ENCODE results near the gene JAKMIP2.

Gene JAKMIP2

DNA sequence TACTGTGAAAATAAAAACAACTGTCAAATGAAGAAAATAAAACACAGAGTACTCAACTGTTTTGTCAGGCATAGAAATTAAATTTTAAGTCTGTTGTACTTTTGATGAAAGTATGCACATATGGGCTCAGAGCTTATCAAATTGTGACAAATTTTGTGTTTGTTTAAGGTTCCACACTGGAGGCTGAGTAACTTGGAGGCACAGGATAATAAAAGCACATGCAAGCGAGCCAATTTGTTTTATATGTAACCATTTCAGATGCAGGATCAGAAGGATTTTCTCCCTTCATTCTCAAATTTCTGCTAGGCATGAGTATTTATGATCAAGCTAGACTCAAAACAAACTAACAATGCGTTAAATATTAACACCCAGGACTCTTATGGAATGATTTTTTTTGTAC lies 87.8 kb downstream of the JAKMIP2 start:
- no peak overlapping the region for H3K4me3 ChIP-seq (ENCODE audit: low read depth, low read length)
- H3K36me3 ChIP-seq (ENCODE audit: control insufficient read depth, insufficient read depth, low read length) = no peaks in the 10 kb centered on the region
- no peak overlapping the region for H3K9ac ChIP-seq (ENCODE audit: low read depth, low read length)
- no peaks in the 10 kb centered on the region; the same call in none of the 2 replicates for H3K4me1 ChIP-seq (ENCODE audit: control insufficient read depth, insufficient read depth, low read length)
- H3K27ac ChIP-seq (ENCODE audit: low read depth, low read length) = no peak overlapping the region
- H3K27me3 ChIP-seq (ENCODE audit: control insufficient read depth, insufficient read depth, low read length) = no peaks in the 10 kb centered on the region
- H3K9me3 ChIP-seq (ENCODE audit: control insufficient read depth, insufficient read depth, low read length) = peaks cover 18% of the 10 kb centered on the region

DNA sequence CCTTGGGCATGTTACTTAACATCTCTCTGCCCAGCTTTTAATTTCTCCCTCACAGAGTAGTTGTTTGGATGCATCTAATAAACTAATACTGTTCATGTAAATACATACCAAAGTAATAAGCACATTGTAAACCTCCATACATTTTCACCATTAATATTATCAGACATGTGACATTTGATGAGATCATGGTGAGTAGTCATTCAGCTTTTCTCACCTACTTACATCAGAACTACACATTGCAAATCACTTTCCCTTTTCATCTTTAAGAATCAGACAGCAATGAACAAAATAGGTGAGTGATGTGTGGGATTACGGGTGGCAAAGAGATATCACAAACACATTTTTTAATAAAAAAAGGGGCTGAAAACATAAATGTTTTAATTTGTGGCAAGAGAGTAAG lies 89.3 kb downstream of the JAKMIP2 start:
- Histone ChIP-seq H3K4me1 (ENCODE audit: control insufficient read depth, insufficient read depth, low read length) (no peaks in the 10 kb centered on the region; the same call in none of the 2 replicates), H3K27ac (ENCODE audit: low read depth, low read length) (no peak overlapping the region), H3K9ac (ENCODE audit: low read depth, low read length) (no peak overlapping the region)

GRCh38 chr5:147691130-147691529 lies 91.4 kb downstream of the JAKMIP2 start:
- H3K9me3 ChIP-seq (ENCODE audit: control insufficient read depth, insufficient read depth, low read length) = no peaks in the 10 kb centered on the region
- no peak overlapping the region for H3K27ac ChIP-seq (ENCODE audit: low read depth, low read length)
- H3K4me1 ChIP-seq (ENCODE audit: control insufficient read depth, insufficient read depth, low read length) = no peaks in the 10 kb centered on the region; the same call in none of the 2 replicates
- no peak overlapping the region for H3K4me3 ChIP-seq (ENCODE audit: low read depth, low read length)
- H3K9ac ChIP-seq (ENCODE audit: low read depth, low read length) = no peak overlapping the region
- no peaks in the 10 kb centered on the region for H3K27me3 ChIP-seq (ENCODE audit: control insufficient read depth, insufficient read depth, low read length)
- no peaks in the 10 kb centered on the region for H3K36me3 ChIP-seq (ENCODE audit: control insufficient read depth, insufficient read depth, low read length)

More for the DNA sequence above, 89.3 kb downstream of the JAKMIP2 start:
- Histone ChIP-seq H3K36me3 (ENCODE audit: control insufficient read depth, insufficient read depth, low read length) (no peaks in the 10 kb centered on the region), H3K4me3 (ENCODE audit: low read depth, low read length) (no peak overlapping the region), H3K27me3 (ENCODE audit: control insufficient read depth, insufficient read depth, low read length) (no peaks in the 10 kb centered on the region), H3K9me3 (ENCODE audit: control insufficient read depth, insufficient read depth, low read length) (peaks cover 13% of the 10 kb centered on the region)

DNA sequence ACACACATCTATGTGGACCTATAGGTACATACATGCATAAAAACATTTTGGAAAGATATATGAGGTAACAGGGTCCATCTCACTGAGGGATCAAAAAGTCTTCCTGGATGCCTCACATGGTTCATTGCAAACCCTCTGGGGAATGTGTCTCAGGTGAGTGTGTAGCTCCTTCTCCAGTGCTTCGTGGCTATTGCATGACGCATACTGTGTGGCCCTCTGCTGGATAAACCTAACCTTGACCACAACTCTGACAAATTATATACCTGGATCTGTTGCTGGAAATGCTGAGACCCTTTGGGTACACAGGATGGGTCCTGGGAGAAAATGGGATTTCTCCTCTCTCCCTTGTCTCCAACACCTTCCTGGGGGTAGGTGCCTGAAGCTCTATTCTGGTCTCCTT lies 91.9 kb downstream of the JAKMIP2 start:
- Histone ChIP-seq H3K27ac (ENCODE audit: low read depth, low read length) (no peak overlapping the region), H3K9ac (ENCODE audit: low read depth, low read length) (no peak overlapping the region), H3K9me3 (ENCODE audit: control insufficient read depth, insufficient read depth, low read length) (no peaks in the 10 kb centered on the region), H3K4me1 (ENCODE audit: control insufficient read depth, insufficient read depth, low read length) (no peaks in the 10 kb centered on the region; the same call in none of the 2 replicates), H3K36me3 (ENCODE audit: control insufficient read depth, insufficient read depth, low read length) (no peaks in the 10 kb centered on the region), H3K27me3 (ENCODE audit: control insufficient read depth, insufficient read depth, low read length) (no peaks in the 10 kb centered on the region), H3K4me3 (ENCODE audit: low read depth, low read length) (no peak overlapping the region)

- H3K4me1 ChIP-seq (ENCODE audit: control insufficient read depth, insufficient read depth, low read length) = no peaks in the 10 kb centered on the region; the same call in none of the 2 replicates
- H3K9me3 ChIP-seq (ENCODE audit: control insufficient read depth, insufficient read depth, low read length) = no peaks in the 10 kb centered on the region
- no peak overlapping the region for H3K9ac ChIP-seq (ENCODE audit: low read depth, low read length)
- H3K27me3 ChIP-seq (ENCODE audit: control insufficient read depth, insufficient read depth, low read length) = no peaks in the 10 kb centered on the region
- no peak overlapping the region for H3K27ac ChIP-seq (ENCODE audit: low read depth, low read length)
- H3K4me3 ChIP-seq (ENCODE audit: low read depth, low read length) = no peak overlapping the region
- H3K36me3 ChIP-seq (ENCODE audit: control insufficient read depth, insufficient read depth, low read length) = no peaks in the 10 kb centered on the region
Observed at GRCh38 chr5:147689426-147689825, 93.1 kb downstream of the JAKMIP2 start.

DNA sequence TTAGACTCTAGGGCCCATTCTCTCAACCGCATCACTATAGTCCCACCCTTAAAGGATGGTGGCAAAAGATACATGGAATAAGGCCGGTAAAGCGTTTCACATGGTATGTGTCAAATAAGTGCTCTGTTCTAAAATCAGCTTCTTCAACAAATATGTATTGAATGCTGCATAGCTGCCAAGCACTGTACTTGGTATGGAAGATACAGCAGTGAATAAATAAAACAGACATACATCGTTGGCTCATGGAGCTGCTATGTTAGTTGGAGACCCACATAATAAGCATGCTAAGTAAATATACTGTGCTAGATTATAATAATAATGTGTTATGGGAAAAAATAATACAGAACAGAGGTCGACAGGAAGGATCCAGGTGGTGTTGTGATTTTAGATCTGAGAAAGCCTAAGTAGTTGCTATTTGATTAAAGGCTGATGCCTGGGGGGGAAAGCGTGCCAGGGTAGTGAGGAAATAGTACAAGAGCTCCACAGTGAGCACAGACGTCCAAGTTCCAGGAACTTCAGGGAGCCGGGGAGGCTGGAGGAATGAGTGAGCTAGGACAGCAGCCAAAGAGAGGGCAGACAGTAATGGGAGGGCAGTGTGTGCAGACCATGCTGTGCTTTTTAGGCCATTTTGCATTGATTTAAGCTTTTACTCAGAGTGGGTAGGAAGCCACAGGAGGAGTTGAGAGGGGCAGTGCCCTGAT lies 93.7 kb downstream of the JAKMIP2 start:
- Histone ChIP-seq H3K9me3 (ENCODE audit: control insufficient read depth, insufficient read depth, low read length) (no peaks in the 10 kb centered on the region), H3K4me1 (ENCODE audit: control insufficient read depth, insufficient read depth, low read length) (no peaks in the 10 kb centered on the region; the same call in none of the 2 replicates), H3K27ac (ENCODE audit: low read depth, low read length) (no peak overlapping the region), H3K36me3 (ENCODE audit: control insufficient read depth, insufficient read depth, low read length) (no peaks in the 10 kb centered on the region), H3K9ac (ENCODE audit: low read depth, low read length) (no peak overlapping the region), H3K4me3 (ENCODE audit: low read depth, low read length) (no peak overlapping the region), H3K27me3 (ENCODE audit: control insufficient read depth, insufficient read depth, low read length) (no peaks in the 10 kb centered on the region)

GRCh38 chr5:147687118-147687517 lies 95.4 kb downstream of the JAKMIP2 start:
- no peaks in the 10 kb centered on the region for H3K9me3 ChIP-seq (ENCODE audit: control insufficient read depth, insufficient read depth, low read length)
- no peaks in the 10 kb centered on the region for H3K27me3 ChIP-seq (ENCODE audit: control insufficient read depth, insufficient read depth, low read length)
- no peak overlapping the region for H3K4me3 ChIP-seq (ENCODE audit: low read depth, low read length)
- H3K36me3 ChIP-seq (ENCODE audit: control insufficient read depth, insufficient read depth, low read length) = no peaks in the 10 kb centered on the region
- H3K4me1 ChIP-seq (ENCODE audit: control insufficient read depth, insufficient read depth, low read length) = no peaks in the 10 kb centered on the region; the same call in none of the 2 replicates
- no peak overlapping the region for H3K9ac ChIP-seq (ENCODE audit: low read depth, low read length)
- H3K27ac ChIP-seq (ENCODE audit: low read depth, low read length) = no peak overlapping the region

- Histone ChIP-seq H3K9me3 (ENCODE audit: control insufficient read depth, insufficient read depth, low read length) (no peaks in the 10 kb centered on the region), H3K9ac (ENCODE audit: low read depth, low read length) (no peak overlapping the region), H3K4me1 (ENCODE audit: control insufficient read depth, insufficient read depth, low read length) (no peaks in the 10 kb centered on the region; the same call in none of the 2 replicates), H3K27ac (ENCODE audit: low read depth, low read length) (no peak overlapping the region), H3K4me3 (ENCODE audit: low read depth, low read length) (no peak overlapping the region), H3K27me3 (ENCODE audit: control insufficient read depth, insufficient read depth, low read length) (no peaks in the 10 kb centered on the region), H3K36me3 (ENCODE audit: control insufficient read depth, insufficient read depth, low read length) (no peaks in the 10 kb centered on the region)
Observed at GRCh38 chr5:147686421-147686820, 96.1 kb downstream of the JAKMIP2 start.

DNA sequence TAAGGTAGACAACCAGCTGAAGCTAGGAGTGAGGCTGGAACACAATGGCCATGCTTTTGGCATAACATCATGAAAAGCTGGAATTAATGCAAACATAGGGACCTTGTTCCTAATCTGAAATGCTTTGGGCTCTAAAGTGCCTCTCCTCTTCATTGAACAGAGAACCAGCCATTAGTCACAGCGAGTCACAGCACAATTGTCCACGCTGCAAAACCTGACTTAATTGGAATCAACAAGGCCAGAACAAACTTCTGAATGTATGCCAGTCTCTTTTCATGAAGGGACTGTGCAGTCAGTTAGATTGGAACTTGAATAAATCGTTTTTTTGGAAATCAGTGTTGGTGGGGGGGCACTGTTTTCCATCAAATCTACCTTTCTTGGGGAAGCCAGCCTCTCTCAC lies 96.5 kb downstream of the JAKMIP2 start:
- Histone ChIP-seq H3K4me3 (ENCODE audit: low read depth, low read length) (no peak overlapping the region), H3K27ac (ENCODE audit: low read depth, low read length) (no peak overlapping the region), H3K36me3 (ENCODE audit: control insufficient read depth, insufficient read depth, low read length) (no peaks in the 10 kb centered on the region), H3K9ac (ENCODE audit: low read depth, low read length) (no peak overlapping the region), H3K9me3 (ENCODE audit: control insufficient read depth, insufficient read depth, low read length) (no peaks in the 10 kb centered on the region), H3K27me3 (ENCODE audit: control insufficient read depth, insufficient read depth, low read length) (no peaks in the 10 kb centered on the region), H3K4me1 (ENCODE audit: control insufficient read depth, insufficient read depth, low read length) (no peaks in the 10 kb centered on the region; the same call in 1 of the 2 replicates)

DNA sequence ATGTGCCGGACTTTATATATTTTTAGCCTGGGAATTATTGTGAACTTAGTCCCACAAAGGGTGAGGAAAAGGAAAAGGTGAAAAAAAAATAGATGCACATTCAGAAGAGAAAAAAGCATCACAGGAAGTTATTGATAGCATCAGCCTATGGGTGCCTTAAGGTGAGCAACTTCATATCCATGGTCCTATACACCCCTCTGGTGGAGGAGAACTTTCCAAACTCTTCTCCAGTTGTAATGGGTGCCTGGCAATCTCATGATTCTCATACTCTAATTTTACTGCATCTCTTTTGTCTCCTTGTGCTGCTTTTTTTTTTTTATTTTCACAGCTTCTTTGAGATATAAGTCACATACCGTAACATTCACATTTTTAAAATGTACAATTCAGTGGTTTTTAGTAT lies 107.4 kb downstream of the JAKMIP2 start:
- no peak overlapping the region for H3K9ac ChIP-seq (ENCODE audit: low read depth, low read length)
- no peak overlapping the region for H3K4me3 ChIP-seq (ENCODE audit: low read depth, low read length)
- no peaks in the 10 kb centered on the region for H3K9me3 ChIP-seq (ENCODE audit: control insufficient read depth, insufficient read depth, low read length)
- H3K27me3 ChIP-seq (ENCODE audit: control insufficient read depth, insufficient read depth, low read length) = no peaks in the 10 kb centered on the region
- no peaks in the 10 kb centered on the region for H3K4me1 ChIP-seq (ENCODE audit: control insufficient read depth, insufficient read depth, low read length)
- H3K27ac ChIP-seq (ENCODE audit: low read depth, low read length) = no peak overlapping the region
- H3K36me3 ChIP-seq (ENCODE audit: control insufficient read depth, insufficient read depth, low read length) = peaks cover 15% of the 10 kb centered on the region

DNA sequence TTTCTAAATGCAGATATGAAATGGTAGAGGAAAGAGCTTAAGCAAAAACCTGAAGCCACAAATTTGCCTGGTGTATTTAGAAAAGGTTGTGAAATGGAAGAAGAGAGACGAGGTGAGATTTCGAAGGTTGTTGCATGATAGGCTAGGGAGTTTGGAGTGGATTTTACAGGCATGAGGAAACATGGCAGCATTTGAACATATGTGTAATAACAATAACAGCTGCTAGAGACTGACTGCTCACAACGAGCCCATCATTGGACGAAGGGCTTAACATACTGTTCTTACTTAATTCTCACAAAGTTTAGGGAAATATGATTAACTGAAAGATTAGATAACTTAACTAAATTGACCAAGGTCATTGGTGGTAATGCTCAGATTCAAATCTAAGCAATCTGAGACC lies 108.1 kb downstream of the JAKMIP2 start:
- Histone ChIP-seq H3K27ac (ENCODE audit: low read depth, low read length) (no peak overlapping the region), H3K4me3 (ENCODE audit: low read depth, low read length) (no peak overlapping the region), H3K4me1 (ENCODE audit: control insufficient read depth, insufficient read depth, low read length) (no peaks in the 10 kb centered on the region), H3K27me3 (ENCODE audit: control insufficient read depth, insufficient read depth, low read length) (no peaks in the 10 kb centered on the region), H3K9ac (ENCODE audit: low read depth, low read length) (no peak overlapping the region), H3K36me3 (ENCODE audit: control insufficient read depth, insufficient read depth, low read length) (peaks cover 21% of the 10 kb centered on the region), H3K9me3 (ENCODE audit: control insufficient read depth, insufficient read depth, low read length) (no peaks in the 10 kb centered on the region)

Measured in HUES48 (cell line).